Measurements from ENCODE around the gene PDLIM3. TPM values are rescaled to one million over a fixed set of nuclear protein-coding genes. Genes with fewer than 3 reads are reported as not detected.

The PDLIM3 gene
- total and polyA plus RNA-seq, 2 donors (not counting 1 experiment from before 2014, with no cell fraction given), result 0.15 TPM; not detected in 1

GRCh38 chr4:185471235-185472102 lies 63.8 kb downstream of the PDLIM3 start, which contains the start of gene CCDC110:
CCDC110 (minus strand) TSS chr4:185471733; CDS start chr4:185471683, 50 bp downstream.
- Histone ChIP-seq H3K4me2 (replicated peaks; ENCODE audit: low read depth, low read length, poor library complexity, severe bottlenecking) (peak within 1 kb of the TSS; percentile 99), H3K27me3 (replicated peaks in 1 of 4; ENCODE audit: control extremely low read depth in 1 of 4, control insufficient read depth in 3 of 4, insufficient read depth in 4 of 4, low read length in 3 of 4) (peaks cover 0 to 5% (median 0%) of the 10 kb centered on the region in 4 experiments), H4K20me1 (ENCODE audit: control insufficient read depth, insufficient read depth, low read length, poor library complexity, severe bottlenecking) (no peaks in the 10 kb centered on the region), H3K36me3 (replicated peaks in 1 of 2; ENCODE audit: control extremely low read depth in 1 of 2, control insufficient read depth in 1 of 2, extremely low read depth in 1 of 2, insufficient read depth in 2 of 2, low read length in 1 of 2) (no peaks in the 10 kb centered on the region), H3K4me3 (ENCODE audit: control extremely low read depth in 1 of 5, extremely low read depth in 1 of 5, insufficient read depth in 1 of 5, low read depth in 2 of 5, low read length in 4 of 5) (peak within 1 kb of the TSS; percentile 28 to 87 (median 67)), H3K9ac (ENCODE audit: low read length) (peak within 1 kb of the TSS; percentile 88), H3K9me3 (ENCODE audit: control extremely low read depth in 1 of 3, control insufficient read depth in 2 of 3, insufficient read depth in 1 of 3, low read length in 2 of 3) (no peaks in the 10 kb centered on the region), H2AFZ (ENCODE audit: insufficient read depth, low read depth, low read length, poor library complexity, severe bottlenecking) (peak within 1 kb of the TSS; percentile 86), H3K4me1 (ENCODE audit: control insufficient read depth in 2 of 2, insufficient read depth in 2 of 2, low read length in 2 of 2) (peaks cover 11 to 17% of the 10 kb centered on the region in 2 donors), H3K79me2 (ENCODE audit: control insufficient read depth, insufficient read depth, low read length) (no peaks in the 10 kb centered on the region), H3K27ac (ENCODE audit: low read length in 2 of 2) (peak within 1 kb of the TSS; percentile 1 to 58)
- no peak for TF ChIP-seq EZH2 (IDR thresholded peaks at IDR 0.05; ENCODE audit: borderline replicate concordance, insufficient read depth, low read depth, low read length, poor library complexity, severe bottlenecking)
- TF ChIP-seq, protein P1, sequence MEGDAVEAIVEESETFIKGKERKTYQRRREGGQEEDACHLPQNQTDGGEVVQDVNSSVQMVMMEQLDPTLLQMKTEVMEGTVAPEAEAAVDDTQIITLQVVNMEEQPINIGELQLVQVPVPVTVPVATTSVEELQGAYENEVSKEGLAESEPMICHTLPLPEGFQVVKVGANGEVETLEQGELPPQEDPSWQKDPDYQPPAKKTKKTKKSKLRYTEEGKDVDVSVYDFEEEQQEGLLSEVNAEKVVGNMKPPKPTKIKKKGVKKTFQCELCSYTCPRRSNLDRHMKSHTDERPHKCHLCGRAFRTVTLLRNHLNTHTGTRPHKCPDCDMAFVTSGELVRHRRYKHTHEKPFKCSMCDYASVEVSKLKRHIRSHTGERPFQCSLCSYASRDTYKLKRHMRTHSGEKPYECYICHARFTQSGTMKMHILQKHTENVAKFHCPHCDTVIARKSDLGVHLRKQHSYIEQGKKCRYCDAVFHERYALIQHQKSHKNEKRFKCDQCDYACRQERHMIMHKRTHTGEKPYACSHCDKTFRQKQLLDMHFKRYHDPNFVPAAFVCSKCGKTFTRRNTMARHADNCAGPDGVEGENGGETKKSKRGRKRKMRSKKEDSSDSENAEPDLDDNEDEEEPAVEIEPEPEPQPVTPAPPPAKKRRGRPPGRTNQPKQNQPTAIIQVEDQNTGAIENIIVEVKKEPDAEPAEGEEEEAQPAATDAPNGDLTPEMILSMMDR (IDR thresholded peaks at IDR 0.05), result peak; percentile 76
- no peaks in the 10 kb centered on the region for H3K27me3 Mint-ChIP-seq
- intact Hi-C loops (cut with micrococcal nuclease), result loop anchor here (1.0 to 2.0 kb wide), 8 partner anchors 46 to 823 kb away; partner anchors contain the start of genes ANKRD37, CASP3, CFAP97 and CYP4V2
- no peaks in the 10 kb centered on the region for H3K9me3 Mint-ChIP-seq (ENCODE audit: insufficient read depth)
- CTCF ChIA-PET, result interaction anchor here (0.7 to 3.6 kb wide), 6 partner anchors 10 to 128 kb away, joined by 3 to 36 read pairs (median 4); no protein-coding TSS in a partner anchor
- ATAC-seq (ENCODE audit: low read depth) (peak; percentile 95), DNase-seq (peak; percentile 94)
- H3K4me3 Mint-ChIP-seq, result peak within 1 kb of the TSS; percentile 95
- WGBS (ENCODE audit: insufficient coverage), result under 1% methylated on average over 90 of the region's 93 CpGs
- peaks cover 17% of the 10 kb centered on the region for H3K4me1 Mint-ChIP-seq
- POLR2A ChIA-PET, result interaction anchor here (0.8 to 1.0 kb wide), 2 partner anchors 46 to 126 kb away, joined by 3 read pairs; partner anchors contain the start of gene UFSP2
- peak within 1 kb of the TSS; percentile 83 for H3K27ac Mint-ChIP-seq
